Loucy (cell line): ENCODE measurements around the gene UGT1A9.

ENCODE experiments used
- CTCF ChIP-seq: fragments of 200-600 bp; sonication (generic); conservative IDR thresholded peaks from 2 replicates; pipeline ENCODE4 v1.5.1; 2014; ENCODE audit warnings: mild to moderate bottlenecking, antibody characterized with exemption, low read length
- EZH2phosphoT487 ChIP-seq: fragments of 200-600 bp; IDR thresholded peaks from 2 replicates; pipeline ENCODE4 v1.6.1; 2018; ENCODE audit warnings: antibody characterized with exemption, mild to moderate bottlenecking, moderate library complexity, borderline replicate concordance

GRCh38 chr2:233743464-233744259 is 72.0 kb downstream of the UGT1A9 start:
- TF ChIP-seq CTCF (no peak), EZH2phosphoT487 (no peak)
